RPMI8226 (cell line): Measurements from ENCODE around the gene CT45A5.
"Not testable (repeated sequence)": the region's sequence is repeated elsewhere in the genome, so short reads cannot be mapped to it uniquely, and the experiment has no call there.

Source experiments
- DNase-seq: peaks from one replicate; pipeline ENCODE4 v3.0.0-alpha.2; 2015

Gene CT45A5

GRCh38 chrX:135785403-135785802 lies at the start of gene CT45A5:
Gene CT45A5, minus strand, starts transcription at chrX:135785503. Its CDS starts 3,774 bp downstream, at chrX:135781729.
- not testable (repeated sequence) for DNase-seq

DNA sequence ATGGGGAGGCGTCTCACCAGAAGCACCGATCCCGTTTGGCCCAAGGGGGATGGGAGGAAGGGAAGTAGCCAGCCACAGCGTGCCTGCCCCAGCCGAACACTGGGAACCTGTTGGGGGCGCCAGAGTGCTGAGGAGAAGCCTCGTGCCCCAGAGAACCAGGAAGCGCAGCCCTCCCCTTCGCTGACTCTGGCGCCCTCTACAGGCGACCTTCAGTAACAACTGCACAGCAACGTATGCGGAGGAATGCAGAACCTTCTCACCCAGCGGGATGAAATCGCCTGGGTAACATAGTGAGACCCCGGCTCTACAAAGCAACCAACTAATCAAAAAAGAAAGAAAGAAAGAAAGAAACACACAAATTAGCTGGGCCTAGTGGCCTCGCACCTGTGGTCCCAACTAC lies 34.6 kb upstream of the CT45A5 start, which contains the start of gene CT45A2:
Gene CT45A2 (minus strand): TSS at position 101 of the 400 bp plus-strand sequence. CDS start 3,747 bp downstream, outside the sequence.
- DNase-seq, result not testable (repeated sequence)

- DNase-seq, result not testable (repeated sequence)
These were observed 17.4 kb upstream of the CT45A5 start, which contains the start of gene CT45A6 for GRCh38 chrX:135802687-135803086. Gene CT45A6, minus strand, starts transcription at chrX:135802787. Its CDS starts 3,794 bp downstream, at chrX:135798993.

DNA sequence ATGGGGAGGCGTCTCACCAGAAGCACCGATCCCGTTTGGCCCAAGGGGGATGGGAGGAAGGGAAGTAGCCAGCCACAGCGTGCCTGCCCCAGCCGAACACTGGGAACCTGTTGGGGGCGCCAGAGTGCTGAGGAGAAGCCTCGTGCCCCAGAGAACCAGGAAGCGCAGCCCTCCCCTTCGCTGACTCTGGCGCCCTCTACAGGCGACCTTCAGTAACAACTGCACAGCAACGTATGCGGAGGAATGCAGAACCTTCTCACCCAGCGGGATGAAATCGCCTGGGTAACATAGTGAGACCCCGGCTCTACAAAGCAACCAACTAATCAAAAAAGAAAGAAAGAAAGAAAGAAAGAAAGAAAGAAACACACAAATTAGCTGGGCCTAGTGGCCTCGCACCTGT lies 17.2 kb downstream of the CT45A5 start, which contains the start of gene CT45A3:
Gene CT45A3 (minus strand): TSS at position 101 of the 400 bp plus-strand sequence. CDS start 3,747 bp downstream, outside the sequence.
- DNase-seq, result not testable (repeated sequence)

- not testable (repeated sequence) for DNase-seq
These were observed 40.6 kb downstream of the CT45A5 start for GRCh38 chrX:135744739-135745138.

DNA sequence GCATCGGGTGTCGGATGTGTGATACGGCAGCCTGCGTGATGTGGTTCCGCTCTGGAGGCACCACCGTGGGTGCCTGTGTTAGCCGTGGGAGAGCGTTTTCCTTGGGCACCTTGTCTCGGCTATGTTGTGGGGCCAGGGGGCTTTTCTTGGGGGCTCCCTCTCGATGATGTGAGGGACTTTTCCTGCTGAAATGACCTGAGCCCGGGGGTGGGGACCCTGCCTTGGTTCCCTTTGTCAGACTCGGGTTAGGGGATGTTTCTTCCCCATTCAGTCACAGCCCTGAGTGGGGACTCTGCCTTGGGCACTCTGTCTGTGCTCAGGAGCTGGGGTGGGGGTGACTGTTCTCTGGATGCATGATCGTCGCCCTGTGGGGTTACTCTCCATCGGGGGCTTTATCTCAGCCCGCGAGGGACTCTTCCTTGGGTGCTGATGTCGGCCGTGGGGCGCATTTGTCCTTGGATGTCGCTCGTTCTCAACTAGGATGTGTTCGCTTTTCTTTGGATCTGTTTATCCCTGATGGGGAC lies 44.0 kb downstream of the CT45A5 start:
- DNase-seq, result no peak

DNA sequence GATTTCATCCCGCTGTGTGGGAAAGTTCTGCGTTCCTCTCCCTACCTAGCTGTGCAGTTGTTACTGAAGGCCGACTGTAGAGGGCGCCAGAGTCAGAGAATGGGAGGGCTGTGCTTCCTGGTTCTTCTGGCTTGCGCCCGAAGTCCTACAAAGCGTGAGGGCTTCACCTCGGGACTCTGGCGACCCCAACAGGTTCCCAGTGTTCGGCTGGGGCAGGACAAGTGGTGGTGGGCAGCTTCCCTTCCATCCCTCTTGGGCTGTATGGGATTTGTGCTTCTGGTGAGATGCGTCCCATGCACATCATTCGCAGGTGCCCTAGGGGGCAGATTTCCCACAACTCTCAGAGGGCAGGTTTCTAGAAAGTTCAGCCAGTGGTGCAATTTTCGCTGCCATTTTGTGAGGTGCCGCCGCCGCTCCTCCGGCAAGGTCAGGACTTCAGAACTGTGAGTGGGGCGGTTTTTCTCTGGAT lies 44.6 kb downstream of the CT45A5 start:
- peak; percentile 59 for DNase-seq

DNA sequence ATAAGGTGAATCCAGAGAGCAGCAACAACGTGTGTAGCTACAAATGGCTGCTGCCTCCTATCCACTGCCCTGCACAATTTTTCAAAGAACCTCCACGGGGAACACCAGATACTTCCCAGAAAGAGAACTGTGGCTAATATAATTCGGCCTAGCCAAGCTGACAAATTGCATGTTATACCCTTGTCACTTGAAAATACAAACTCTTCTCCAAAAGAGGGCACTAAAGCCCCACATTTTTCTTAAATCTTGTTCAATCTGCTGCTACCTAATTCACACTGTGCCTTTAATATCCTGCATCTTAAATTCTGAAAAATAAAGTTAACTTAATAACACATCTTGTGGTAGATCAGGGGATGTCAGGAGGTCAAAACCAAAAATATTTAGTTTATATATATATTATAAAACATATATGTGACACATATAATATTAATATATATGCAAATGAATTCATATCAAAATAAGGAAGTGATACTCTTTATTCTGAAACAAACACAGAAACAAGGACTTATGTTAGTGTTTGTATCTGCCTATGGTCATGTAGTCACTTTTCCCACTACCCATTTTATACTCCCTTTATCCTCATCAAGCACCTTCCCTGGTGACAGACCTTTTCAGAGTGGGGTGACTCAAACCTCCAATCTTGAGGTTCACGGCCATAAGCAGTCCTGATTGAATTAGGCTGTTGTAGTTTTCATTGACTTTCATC lies 47.8 kb downstream of the CT45A5 start:
- peak; percentile 13 for DNase-seq

- DNase-seq, result not testable (repeated sequence)
These were observed 50.6 kb downstream of the CT45A5 start for GRCh38 chrX:135734666-135735065.
